CD4-positive, alpha-beta T cell treated with Interferon alpha-2 for 1 hour (primary cell): Measurements from ENCODE around the gene DNASE1L3.
A peak's percentile ranks its signal among the peaks of the same experiment; 100 is the strongest.

Experiments
- DNase-seq, 2 donors: peaks; one replicate each; pipeline ENCODE4 v3.0.0-alpha.2; 2020 to 2022

The DNASE1L3 gene

GRCh38 chr3:58198804-58199203 lies 12.0 kb downstream of the DNASE1L3 start:
- no peak for DNase-seq

- no peak for DNase-seq
Observed at GRCh38 chr3:58198362-58198761, 12.4 kb downstream of the DNASE1L3 start.

- DNase-seq, result no peak
Observed at GRCh38 chr3:58197588-58197987, 13.2 kb downstream of the DNASE1L3 start.

DNA sequence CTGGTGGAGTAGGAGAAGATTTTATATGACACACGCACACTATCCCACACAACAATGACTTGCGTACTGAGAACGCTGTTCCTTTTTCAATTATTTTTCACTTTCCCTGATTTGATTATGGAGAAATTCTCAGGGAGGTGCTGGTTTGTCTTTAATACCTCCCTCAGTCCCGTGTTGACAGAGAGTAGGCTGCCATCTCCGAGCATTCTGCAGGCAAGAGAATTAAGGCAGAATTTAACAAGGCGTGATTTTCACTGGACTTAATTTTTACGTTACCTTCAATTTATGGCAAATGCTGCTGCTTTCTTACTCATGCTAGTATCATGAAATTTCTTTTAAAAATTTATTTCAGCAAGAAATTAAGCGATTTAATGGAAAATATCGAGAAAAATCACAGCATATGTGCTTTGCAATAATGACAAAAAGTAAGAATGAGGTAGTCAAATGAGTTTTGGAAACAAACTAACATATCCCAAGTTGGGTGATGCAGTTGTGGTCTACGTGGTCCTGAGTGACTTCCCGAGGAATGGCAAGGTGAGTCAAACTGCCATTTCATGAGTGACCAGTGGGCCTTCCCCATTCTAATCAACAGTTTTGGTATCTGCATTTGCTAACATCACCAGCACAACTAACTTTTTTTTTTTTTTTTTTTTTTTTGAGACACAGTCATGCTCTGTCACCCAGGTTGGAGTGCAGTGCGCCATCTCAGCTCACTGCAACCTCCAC lies 16.9 kb downstream of the DNASE1L3 start:
- DNase-seq, result no peak

- no peak for DNase-seq
Observed at GRCh38 chr3:58192069-58192468, 18.7 kb downstream of the DNASE1L3 start.

DNA sequence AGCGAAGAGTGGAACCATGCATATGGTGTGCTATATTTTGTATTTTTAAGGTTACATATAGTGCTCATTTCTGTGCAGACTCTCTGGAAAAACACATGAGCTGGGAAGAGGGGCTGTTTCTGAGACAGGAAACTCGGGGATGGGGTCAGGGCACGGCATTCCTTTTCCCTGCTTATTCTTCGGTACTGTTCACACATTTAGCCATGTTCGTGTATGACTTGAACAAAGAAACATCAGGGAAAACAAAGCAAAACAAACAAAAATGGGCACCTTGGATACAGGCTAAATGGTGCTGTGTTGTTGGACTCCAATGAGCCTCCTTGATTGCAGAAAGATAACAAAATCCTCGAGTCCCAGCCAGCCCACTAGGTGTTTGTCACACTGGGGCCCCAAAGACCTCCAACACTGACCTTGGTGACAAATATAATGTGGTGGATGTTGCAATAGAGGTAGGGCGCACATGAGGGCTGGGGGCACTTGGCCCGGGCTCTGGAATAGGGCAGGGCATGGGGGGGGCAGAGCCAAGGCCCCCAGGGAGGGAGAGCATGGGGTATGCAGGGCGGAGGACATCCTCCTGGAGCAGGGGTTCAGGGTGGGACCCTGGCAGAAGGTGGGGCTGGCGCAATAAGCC lies 19.3 kb downstream of the DNASE1L3 start:
- no peak for DNase-seq

DNA sequence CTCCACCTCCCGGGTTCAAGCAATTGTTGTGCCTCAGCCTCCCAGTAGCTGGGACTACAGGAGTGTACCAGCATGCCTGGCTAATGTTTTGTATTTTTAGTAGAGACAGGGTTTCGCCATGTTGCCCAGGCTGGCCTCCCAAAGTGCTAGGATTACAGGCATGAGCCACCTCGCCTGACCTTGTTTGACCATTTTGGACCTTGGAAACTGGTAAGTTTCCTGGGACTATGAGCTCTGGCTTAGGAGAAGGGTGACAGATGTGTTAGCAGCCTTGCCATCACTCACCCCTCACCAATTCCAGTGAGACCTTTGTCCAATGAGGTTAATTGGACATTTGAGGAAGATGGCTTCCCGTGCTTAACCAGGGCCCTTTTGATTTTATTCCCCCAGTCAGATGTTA lies 19.9 kb downstream of the DNASE1L3 start:
- DNase-seq, result no peak

- DNase-seq, result no peak
Observed at GRCh38 chr3:58190291-58190690, 20.5 kb downstream of the DNASE1L3 start.

DNA sequence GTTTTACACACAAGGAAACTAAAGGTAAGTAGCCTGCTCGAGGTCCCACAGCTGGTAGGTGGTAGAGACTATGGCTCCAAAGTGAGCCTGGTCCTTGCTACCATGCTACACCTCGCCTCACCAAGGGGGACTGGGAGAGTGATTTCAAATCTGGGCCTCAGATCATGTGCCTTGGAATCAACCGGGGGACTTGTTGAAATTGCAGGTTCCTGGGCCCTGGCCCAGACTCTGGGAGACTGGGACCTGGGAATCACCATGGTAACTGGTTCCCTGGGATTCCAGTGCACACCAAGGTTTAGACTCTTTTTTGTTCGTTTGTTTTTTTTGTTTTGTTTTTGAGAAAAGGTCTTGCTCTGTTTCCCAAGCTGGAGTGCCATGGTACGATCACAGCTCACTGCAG lies 21.1 kb downstream of the DNASE1L3 start:
- DNase-seq, result no peak

DNA sequence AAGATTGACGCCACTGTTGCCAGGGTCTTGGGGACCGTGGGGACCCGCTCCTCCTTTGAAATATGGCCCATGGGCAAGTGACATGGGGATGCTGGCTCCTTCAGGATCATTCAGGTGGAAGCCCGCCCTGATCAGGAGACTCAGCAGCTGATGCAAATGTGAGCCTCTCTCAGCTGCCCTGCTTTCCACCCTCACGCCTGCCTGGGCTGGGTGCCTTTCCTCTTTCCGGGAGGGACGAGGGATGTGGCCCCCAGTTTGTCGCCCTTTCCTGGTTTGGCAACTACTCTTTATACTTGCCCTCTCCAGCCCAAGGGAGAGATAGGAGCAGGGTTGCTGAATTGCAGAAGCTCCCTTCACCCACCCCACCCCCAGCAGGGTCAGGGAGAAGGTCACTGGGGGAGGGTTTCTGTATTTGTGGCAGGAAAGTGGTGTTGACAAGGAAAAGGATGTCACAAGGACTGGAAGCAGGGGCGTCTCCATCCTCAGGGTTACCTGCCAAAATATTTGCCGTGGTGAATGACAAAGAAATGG lies 21.8 kb downstream of the DNASE1L3 start:
- DNase-seq, result no peak

- DNase-seq, result no peak
Observed at GRCh38 chr3:58188173-58188564, 22.6 kb downstream of the DNASE1L3 start.

GRCh38 chr3:58184982-58185360 lies 25.8 kb downstream of the DNASE1L3 start:
- DNase-seq, result no peak

DNA sequence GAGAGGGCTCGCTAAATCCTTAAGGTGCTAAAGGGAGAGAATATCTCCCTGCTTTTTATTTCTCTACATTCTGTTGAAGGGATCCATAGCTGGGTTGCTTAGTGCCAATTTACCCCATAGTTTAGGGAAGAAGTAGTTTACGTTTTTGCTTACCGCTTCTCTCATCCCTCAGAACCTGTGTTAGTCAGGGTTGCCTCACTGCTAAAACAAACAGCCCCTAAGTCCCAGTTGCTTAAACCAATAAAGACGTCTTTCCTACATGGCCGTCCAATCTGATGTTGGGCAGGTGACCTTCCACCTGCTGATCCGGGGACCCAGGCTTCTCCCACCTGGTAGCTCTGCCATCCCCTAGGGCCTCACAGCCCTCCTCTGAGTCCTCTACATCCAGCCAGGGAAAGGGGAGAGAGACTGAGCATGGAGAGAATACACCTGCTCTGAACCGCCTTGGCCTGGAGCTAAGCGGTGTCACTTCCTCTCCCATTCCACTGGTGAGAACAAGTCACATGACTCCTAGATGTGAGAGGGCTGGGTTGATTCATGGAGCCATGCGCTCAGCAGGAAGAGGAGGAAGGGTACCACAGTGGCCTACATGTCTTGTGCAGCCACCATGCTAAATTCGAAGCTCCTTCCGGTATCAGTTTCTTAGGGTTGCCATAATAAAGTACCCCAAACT lies 26.3 kb downstream of the DNASE1L3 start:
- DNase-seq, result no peak

DNA sequence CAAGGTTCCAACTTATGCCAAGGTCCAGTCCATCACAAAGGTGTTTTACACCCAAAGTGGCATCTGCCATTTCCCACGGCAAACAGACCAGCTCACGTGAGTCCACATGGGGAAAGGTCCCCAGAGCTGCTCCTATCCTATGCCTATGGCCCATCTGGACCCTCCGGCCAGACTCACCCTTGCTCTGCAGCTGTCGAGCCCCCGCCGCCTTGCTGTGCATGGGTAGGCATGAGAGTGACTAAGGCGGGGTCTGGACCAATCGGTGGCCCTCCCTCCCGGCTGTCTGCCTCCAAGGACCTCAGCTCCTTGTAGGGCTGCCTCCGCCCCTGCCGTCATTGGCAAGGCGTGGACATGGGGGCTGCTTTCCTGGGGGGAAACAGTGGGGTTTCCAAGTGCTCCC lies 26.9 kb downstream of the DNASE1L3 start:
- no peak for DNase-seq

DNA sequence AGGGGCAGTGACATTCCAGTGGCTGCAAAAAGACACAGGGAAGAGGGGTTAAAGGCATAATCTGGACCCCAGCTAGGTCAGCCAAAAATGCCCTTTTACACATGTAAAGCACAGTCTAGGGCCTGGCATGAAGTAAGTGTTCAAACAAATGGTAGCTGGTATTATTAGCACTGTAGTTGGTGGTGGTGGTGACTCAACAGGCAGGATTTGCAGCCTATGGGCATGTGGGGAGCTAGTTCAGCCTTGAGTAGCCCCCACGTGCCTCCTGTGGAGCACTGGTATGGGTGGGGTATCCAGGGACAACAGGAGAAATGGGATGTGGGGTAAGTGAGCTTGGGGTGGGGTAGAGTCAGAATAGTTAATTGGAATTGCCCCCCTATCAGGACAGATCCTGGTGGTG lies 27.6 kb downstream of the DNASE1L3 start:
- no peak for DNase-seq

- DNase-seq, result no peak
Observed at GRCh38 chr3:58180940-58181587, 29.7 kb downstream of the DNASE1L3 start.

- no peak for DNase-seq
Observed at GRCh38 chr3:58180099-58180880, 30.5 kb downstream of the DNASE1L3 start.

DNA sequence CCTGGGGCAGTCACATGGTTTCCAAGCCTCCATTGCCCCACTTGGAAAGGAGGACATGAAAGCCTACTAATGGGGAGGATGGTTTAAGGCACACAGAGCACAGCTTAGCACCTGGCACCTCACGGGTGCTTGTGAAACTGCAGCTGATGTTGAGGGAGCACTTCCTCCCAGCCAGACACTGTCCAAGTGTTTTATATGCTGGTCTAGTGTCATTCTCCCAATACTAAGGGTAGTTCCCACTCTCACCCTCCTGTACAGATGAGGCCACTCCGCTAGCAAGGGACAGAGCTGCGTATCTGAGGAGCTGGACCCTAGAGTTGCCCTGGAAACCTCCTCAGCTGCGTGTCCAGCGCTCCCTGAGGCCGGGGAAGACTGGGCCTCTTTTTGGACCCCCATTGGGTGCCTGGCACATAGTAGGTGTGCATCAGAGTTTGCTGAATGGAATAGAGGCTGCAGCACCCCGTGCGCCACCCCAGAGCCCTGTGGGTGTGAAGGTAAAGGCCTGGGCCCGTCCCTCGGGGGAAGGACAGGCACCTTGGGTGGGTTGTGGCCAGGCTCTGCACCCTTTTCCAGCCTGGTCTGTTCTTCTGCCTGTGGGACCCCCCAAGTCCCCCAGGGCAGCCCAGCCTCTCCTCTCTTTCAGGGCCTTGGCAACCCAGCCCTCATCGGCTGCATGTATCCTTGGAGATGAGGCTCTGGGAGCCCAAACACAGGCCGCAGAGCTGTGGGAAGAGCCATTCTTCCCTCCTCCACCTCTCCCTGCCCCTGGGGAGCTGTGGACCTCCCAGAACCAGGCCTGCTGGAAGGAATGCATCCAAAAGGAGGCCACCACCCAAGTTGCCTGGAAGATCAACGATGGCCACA lies 31.3 kb downstream of the DNASE1L3 start:
- no peak for DNase-seq

- DNase-seq, result no peak
Observed at GRCh38 chr3:58178528-58179234, 32.1 kb downstream of the DNASE1L3 start.

GRCh38 chr3:58177747-58178527 lies 32.8 kb downstream of the DNASE1L3 start:
- peak; percentile 84 to 87 for DNase-seq
